ENCODE measurements around the gene CLIP1. TPM values are rescaled to one million over a fixed set of nuclear protein-coding genes. Genes with fewer than 3 reads are reported as not detected.
A peak's percentile ranks its signal among the peaks of the same experiment; 100 is the strongest.

Gene CLIP1
- total and polyA plus RNA-seq, 2 of the 13 experiments (the other 11 are each of a cell fraction or from before 2014, with no cell fraction given), result 28.9 to 43.7 TPM

DNA sequence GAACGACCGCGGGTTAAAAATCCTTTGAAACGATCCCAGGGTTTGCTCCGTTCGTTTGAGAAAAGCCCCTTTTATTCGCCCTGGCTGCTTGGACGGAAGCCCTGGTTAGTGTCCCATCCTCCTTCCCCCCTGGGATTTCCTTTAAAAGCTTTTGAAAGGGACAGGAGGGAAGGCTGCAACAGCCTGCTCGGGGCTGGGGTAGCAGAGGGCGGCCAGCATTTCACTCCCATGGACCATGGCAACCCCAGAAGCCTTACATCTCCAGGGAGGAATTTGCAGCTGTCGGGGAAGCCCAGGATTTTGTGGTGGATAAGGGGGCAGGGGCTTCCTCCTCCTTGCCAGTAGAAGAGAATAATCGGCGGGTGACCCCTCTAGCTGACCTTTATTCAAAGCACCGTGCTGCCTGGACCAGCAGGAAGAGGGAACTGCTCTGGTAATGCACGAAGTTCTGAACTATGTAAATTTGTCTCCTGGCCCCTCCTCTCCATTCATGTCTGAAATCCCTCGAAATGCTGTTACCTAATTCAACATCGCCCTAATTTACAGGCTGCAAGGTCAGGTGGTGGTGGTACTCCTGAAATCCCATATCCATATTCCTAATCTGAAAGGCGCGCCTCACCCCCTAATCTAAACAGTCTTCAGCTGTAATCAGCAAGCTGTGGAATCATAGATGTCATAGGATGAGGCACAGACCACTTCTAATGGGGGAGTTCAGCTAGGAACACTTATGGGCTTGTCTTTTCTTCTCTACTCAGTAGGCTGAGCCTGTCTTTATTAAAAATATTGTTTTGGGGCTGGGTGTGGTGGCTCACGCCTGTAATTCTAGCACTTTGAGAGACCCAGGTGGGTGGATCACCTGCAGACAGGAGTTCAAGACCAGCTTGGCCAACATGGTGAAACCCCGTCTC lies 1.0 kb upstream of the CLIP1 start (continued):
- TF ChIP-seq ARID5B (CRISPR knock-in tag; IDR thresholded peaks at IDR 0.05) (peak; percentile 15; the same call in 1 of the 2 replicates), ZNF780A (CRISPR knock-in tag; IDR thresholded peaks at IDR 0.05) (no peak), FOSL2 (CRISPR knock-in tag; IDR thresholded peaks at IDR 0.05) (peak; percentile 22; the same call in 1 of the 2 replicates), KAT7 (CRISPR knock-in tag; IDR thresholded peaks at IDR 0.05; ENCODE audit: borderline replicate concordance) (no peak), GATAD2A (CRISPR knock-in tag; IDR thresholded peaks at IDR 0.05) (peak; percentile 51; the same call in 1 of the 2 replicates), ZNF17 (CRISPR knock-in tag; IDR thresholded peaks at IDR 0.05) (no peak), ARID4A (CRISPR knock-in tag; IDR thresholded peaks at IDR 0.05; ENCODE audit: borderline replicate concordance) (peak; percentile 31; the same call in 1 of the 2 replicates), TCF12 (IDR thresholded peaks at IDR 0.05) (no peak), TCF12 (CRISPR knock-in tag; IDR thresholded peaks at IDR 0.05) (no peak; the same call in 1 of the 2 replicates), SMC3 (IDR thresholded peaks at IDR 0.05; ENCODE audit: low read length) (no peak), SP2 (CRISPR knock-in tag; IDR thresholded peaks at IDR 0.05) (no peak), ELF3 (CRISPR knock-in tag; IDR thresholded peaks at IDR 0.05) (peak; percentile 34; the same call in 1 of the 2 replicates), MED1 (CRISPR knock-in tag; IDR thresholded peaks at IDR 0.05) (peak; percentile 46; the same call in 1 of the 2 replicates), ZNF260 (CRISPR knock-in tag; IDR thresholded peaks at IDR 0.05; ENCODE audit: borderline replicate concordance, low read depth) (no peak), HNRNPK (IDR thresholded peaks at IDR 0.05; ENCODE audit: low read depth, low read length, poor library complexity, severe bottlenecking) (no peak), SNAPC2 (CRISPR knock-in tag; IDR thresholded peaks at IDR 0.05) (peak; percentile 99), NFRKB (IDR thresholded peaks at IDR 0.05) (no peak), MIXL1 (CRISPR knock-in tag; IDR thresholded peaks at IDR 0.05) (peak; percentile 64; the same call in 1 of the 2 replicates), ZNF33B (CRISPR knock-in tag; IDR thresholded peaks at IDR 0.05) (no peak)
- TF ChIP-seq, protein P1, sequence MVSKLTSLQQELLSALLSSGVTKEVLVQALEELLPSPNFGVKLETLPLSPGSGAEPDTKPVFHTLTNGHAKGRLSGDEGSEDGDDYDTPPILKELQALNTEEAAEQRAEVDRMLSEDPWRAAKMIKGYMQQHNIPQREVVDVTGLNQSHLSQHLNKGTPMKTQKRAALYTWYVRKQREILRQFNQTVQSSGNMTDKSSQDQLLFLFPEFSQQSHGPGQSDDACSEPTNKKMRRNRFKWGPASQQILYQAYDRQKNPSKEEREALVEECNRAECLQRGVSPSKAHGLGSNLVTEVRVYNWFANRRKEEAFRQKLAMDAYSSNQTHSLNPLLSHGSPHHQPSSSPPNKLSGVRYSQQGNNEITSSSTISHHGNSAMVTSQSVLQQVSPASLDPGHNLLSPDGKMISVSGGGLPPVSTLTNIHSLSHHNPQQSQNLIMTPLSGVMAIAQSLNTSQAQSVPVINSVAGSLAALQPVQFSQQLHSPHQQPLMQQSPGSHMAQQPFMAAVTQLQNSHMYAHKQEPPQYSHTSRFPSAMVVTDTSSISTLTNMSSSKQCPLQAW (CRISPR knock-in tag; IDR thresholded peaks at IDR 0.05), result peak; percentile 33; the same call in 1 of the 2 replicates
